ENCODE measurements around the gene AKT1S1. TPM values are rescaled to one million over a fixed set of nuclear protein-coding genes. Genes with fewer than 3 reads are reported as not detected.

Gene AKT1S1
- total RNA-seq, 1 donor from 2014 or later = 48.2 TPM

- H3K27me3 Mint-ChIP-seq (ENCODE audit: unreplicated experiment) = peaks cover 13% of the 10 kb centered on the region
- no peak overlapping the region for H3K27ac Mint-ChIP-seq (ENCODE audit: unreplicated experiment)
- no peaks in the 10 kb centered on the region for H3K9me3 Mint-ChIP-seq (ENCODE audit: unreplicated experiment)
- H3K4me3 Mint-ChIP-seq (ENCODE audit: unreplicated experiment) = no peak overlapping the region
- peaks cover 16% of the 10 kb centered on the region for H3K4me1 Mint-ChIP-seq (ENCODE audit: unreplicated experiment)
- peaks cover 21% of the 10 kb centered on the region for H3K36me3 Mint-ChIP-seq (ENCODE audit: low read depth, unreplicated experiment)
- DNase-seq (ENCODE audit: low spot score) = no peak
- no peak for TF ChIP-seq CTCF (IDR thresholded peaks at IDR 0.05; ENCODE audit: unreplicated experiment)
These were observed 29.9 kb upstream of the AKT1S1 start for GRCh38 chr19:49906879-49907564.

- no peak overlapping the region for H3K27ac Mint-ChIP-seq (ENCODE audit: unreplicated experiment)
- H3K4me1 Mint-ChIP-seq (ENCODE audit: unreplicated experiment) = no peaks in the 10 kb centered on the region
- TF ChIP-seq CTCF (IDR thresholded peaks at IDR 0.05; ENCODE audit: unreplicated experiment) = no peak
- H3K36me3 Mint-ChIP-seq (ENCODE audit: low read depth, unreplicated experiment) = peaks cover 16% of the 10 kb centered on the region
- no peaks in the 10 kb centered on the region for H3K9me3 Mint-ChIP-seq (ENCODE audit: unreplicated experiment)
- no peak for DNase-seq (ENCODE audit: low spot score)
- H3K27me3 Mint-ChIP-seq (ENCODE audit: unreplicated experiment) = peaks cover 12% of the 10 kb centered on the region
- H3K4me3 Mint-ChIP-seq (ENCODE audit: unreplicated experiment) = no peak overlapping the region
These were observed 27.0 kb upstream of the AKT1S1 start for GRCh38 chr19:49904136-49904535.

DNA sequence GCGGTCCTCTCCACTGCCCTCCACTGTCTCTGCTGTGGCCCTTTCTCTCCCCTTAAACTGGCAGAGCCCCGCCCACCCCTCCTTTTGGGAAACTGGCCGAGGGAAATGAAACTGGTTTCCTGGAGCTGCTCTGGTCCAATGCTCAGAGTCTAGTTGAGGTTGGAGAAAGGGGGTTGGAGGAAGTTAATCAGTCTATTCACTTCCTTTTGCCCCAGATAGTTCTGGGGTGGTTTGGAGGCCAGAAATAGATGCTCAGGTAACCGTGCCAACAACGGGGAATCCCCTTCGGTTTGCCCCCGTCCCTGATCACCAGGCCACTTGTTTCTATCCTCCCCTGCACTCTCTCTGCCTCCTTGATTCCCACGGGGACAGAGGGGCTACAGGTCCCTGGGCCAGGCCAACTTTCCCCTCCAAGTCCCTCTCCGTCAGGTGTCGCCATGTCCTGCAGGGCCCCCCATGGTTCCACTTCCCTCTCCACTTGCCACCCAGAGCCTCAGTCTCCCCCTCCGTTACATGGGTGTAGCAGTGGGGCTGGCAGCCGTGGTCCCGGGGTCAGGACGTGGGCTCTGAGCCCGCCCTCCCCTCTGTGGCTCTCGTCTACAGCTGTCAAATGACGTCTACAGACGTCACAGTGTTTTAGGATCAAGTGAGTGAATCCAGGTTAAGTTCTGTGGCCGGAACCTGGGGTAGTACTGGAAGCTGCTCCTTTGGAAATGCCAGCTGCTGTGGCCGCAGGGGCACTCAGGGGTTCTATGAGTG lies 19.9 kb upstream of the AKT1S1 start, which contains the start of gene IL4I1:
Gene IL4I1, minus strand, starts transcription at position 25 of the 759 bp plus-strand sequence. CDS start 727 bp downstream, outside the sequence.
- peak within 1 kb of the TSS; percentile 25 for H3K4me3 Mint-ChIP-seq (ENCODE audit: unreplicated experiment)
- peaks cover 12% of the 10 kb centered on the region for H3K27me3 Mint-ChIP-seq (ENCODE audit: unreplicated experiment)

GRCh38 chr19:49895566-49896297 lies 18.6 kb upstream of the AKT1S1 start:
- H3K27ac Mint-ChIP-seq (ENCODE audit: unreplicated experiment) = no peak overlapping the region
- DNase-seq (ENCODE audit: low spot score) = no peak
- peaks cover 18% of the 10 kb centered on the region for H3K4me1 Mint-ChIP-seq (ENCODE audit: unreplicated experiment)
- no peak overlapping the region for H3K4me3 Mint-ChIP-seq (ENCODE audit: unreplicated experiment)
- H3K27me3 Mint-ChIP-seq (ENCODE audit: unreplicated experiment) = peaks cover 17% of the 10 kb centered on the region
- TF ChIP-seq CTCF (IDR thresholded peaks at IDR 0.05; ENCODE audit: unreplicated experiment) = no peak
- H3K36me3 Mint-ChIP-seq (ENCODE audit: low read depth, unreplicated experiment) = peaks cover 11% of the 10 kb centered on the region
- H3K9me3 Mint-ChIP-seq (ENCODE audit: unreplicated experiment) = no peaks in the 10 kb centered on the region

More for the DNA sequence above, 19.9 kb upstream of the AKT1S1 start, which contains the start of gene IL4I1:
- H3K4me1 Mint-ChIP-seq (ENCODE audit: unreplicated experiment) = peaks cover 18% of the 10 kb centered on the region
- peaks cover 11% of the 10 kb centered on the region for H3K36me3 Mint-ChIP-seq (ENCODE audit: low read depth, unreplicated experiment)
- H3K9me3 Mint-ChIP-seq (ENCODE audit: unreplicated experiment) = no peaks in the 10 kb centered on the region
- no peak for DNase-seq (ENCODE audit: low spot score)
- H3K27ac Mint-ChIP-seq (ENCODE audit: unreplicated experiment) = peak within 1 kb of the TSS; percentile 48
- TF ChIP-seq CTCF (IDR thresholded peaks at IDR 0.05; ENCODE audit: unreplicated experiment) = no peak
